Anterior cingulate cortex (tissue), 58 donors: ENCODE data around the gene MORN1.

Experiments used
- DNase-seq, 58 donors: peaks; one replicate each; lab custom pipeline; 2025; lab: John Stamatoyannopoulos, UW

MORN1 gene

GRCh38 chr1:2376261-2376741 lies 15.1 kb downstream of the MORN1 start:
- no peak for DNase-seq

DNA sequence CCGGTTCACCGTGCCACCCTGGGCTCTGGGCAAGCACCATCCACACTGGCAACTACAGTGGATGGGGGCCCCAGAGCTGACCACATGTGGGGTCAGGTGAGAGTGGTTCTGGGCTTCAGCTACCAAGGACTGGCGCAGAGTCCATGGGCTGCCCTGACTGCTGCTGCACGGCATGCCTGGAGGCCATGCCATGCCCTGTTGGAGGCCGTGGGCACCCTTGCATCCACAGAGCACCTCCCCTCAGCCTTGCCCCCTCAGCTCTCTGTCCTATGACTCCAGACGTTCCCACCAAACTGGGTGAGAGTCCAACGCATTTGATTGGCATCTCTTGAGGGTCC lies 15.5 kb downstream of the MORN1 start:
- DNase-seq: no peak

- DNase-seq: no peak
Measured at GRCh38 chr1:2375246-2375922, 16.0 kb downstream of the MORN1 start.

- no peak for DNase-seq
Measured at GRCh38 chr1:2374252-2375155, 16.9 kb downstream of the MORN1 start.

DNA sequence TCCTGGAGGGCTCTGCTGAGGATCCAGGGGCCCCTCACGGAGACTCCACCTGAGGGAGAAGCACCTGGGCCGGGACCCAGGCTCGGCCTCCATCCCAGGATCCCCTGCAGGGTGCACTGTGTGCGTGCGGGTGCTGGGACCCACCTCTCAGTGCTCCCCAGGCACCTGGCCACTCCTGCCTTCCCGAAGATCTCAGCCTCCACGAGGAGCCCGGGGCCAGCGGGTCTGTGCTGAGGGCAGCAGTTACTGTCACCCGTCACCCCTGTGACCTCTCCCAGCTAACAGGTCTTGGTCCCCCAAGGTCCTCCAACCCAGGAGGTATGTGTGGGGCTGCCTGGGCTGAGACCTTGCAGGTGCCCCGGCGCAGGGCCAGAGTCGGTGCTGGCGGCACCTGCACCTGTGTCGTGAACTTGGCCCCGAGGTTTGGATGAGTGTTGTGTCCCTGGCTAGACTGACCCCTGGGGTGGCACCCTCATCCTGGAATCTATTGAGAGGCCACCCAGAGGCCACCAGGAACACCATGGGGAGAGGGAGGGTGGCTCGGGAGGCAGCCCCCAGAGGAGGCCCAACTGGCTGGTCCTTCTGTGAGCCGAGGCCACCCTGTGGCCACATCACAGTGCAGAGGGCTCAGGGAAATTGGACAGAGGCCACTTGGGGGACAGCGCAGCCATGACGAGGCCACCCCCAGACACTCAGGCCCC lies 17.7 kb downstream of the MORN1 start:
- no peak for DNase-seq

DNA sequence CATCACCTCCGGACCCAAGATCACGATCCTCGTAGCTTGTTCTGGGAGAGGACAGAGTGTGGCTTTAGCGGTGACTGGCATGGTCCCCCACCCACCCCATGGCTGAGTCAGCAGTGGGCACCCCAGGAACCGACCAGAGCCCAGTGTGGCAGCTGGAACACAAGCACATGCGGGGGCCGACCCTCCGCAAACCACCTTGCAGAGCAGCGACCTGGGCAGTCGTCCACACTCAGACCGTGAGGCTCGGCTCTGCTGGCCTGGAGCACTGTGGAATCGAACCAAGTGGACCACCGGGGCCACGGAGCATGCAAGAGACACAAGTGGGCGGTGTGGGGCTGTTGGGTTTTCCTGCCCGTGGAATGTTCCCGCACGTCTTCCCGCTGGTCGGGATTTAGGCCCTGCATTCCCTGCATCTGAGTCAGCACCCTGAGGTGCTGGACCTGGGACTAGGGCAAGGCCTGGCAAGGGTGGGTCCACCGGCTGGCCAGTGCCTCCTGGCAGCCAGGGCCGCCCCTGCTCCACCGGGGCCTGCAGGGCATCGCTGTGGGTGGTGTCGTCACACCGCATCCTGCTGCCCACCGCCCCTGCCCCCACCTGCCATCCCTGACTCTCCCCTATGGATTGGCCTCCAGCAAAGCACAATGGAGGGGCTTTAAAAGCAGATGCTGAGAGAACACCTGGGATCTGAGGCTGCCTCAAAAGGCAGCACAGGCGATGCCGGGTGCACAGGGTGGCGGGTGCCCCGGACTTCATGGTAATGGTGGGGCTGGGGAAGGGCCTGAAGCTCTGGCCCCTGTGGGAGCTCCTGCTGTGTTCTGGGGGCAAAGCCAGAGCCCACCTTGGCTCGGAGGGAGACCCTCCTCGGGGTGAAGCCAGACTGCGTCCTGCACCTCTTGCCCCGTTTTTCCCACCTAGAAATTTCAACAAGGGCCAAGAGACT lies 18.5 kb downstream of the MORN1 start:
- no peak for DNase-seq

DNA sequence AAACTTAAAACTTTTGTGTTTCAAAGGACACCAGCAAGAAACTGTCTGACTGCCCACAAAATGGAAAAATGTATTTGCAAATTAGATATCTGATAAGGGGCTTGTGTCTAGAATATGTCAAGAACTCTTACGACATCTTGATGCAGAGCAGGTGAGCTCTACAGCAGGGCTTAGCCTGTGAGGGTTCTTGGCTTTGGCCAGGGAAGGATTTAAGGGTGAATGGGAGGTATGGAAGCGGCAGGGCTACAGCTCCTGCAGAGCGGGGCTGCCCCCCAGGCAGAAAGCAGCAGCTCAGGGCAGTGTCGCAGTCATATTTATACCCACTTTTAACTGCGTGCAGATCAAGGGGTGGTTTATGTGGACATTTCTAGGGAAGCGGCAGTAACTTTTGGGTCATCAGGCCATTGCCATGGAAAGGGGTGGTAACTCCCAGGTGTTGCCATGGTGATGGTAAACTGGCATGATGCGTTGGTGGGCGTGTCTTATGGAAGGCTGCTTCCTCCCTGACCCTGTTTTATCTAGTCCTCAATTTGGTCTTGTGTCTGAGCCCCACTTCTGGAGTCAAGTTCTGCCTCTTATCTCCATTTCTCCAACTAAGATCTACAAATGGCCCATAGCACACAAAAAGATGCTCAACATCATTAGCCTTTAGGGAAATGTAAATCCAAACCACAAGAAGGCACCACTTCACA lies 23.2 kb downstream of the MORN1 start:
- no peak for DNase-seq

DNA sequence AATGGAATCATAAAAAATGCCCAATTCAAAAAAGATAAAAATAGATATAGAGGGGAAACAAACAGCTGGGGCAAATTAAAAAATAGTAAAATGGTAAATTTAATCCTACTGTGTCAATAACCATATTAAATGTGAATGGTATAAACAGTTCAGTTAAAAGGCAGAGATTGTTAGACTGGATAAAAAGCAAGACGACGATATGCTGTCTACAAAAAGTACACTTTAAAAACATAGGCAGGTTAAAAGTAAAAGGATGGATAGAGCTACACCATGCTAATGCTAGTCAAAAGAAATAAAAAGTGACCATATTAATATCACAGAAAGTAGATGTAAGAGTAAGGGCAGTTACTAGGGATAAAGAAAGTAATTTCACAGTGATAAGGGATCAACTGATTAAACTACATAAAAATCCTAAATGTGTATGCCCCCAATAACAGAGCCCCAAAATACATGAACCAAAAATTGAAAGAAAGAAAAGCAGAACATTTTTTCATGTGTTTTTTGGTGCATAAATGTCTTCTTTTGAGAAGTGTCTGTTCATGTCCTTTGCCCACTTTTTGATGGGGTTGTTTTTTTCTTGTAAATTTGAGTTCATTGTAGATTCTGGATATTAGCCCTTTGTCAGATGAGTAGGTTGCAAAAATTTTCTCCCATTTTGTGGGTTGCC lies 27.4 kb downstream of the MORN1 start:
- no peak for DNase-seq

DNA sequence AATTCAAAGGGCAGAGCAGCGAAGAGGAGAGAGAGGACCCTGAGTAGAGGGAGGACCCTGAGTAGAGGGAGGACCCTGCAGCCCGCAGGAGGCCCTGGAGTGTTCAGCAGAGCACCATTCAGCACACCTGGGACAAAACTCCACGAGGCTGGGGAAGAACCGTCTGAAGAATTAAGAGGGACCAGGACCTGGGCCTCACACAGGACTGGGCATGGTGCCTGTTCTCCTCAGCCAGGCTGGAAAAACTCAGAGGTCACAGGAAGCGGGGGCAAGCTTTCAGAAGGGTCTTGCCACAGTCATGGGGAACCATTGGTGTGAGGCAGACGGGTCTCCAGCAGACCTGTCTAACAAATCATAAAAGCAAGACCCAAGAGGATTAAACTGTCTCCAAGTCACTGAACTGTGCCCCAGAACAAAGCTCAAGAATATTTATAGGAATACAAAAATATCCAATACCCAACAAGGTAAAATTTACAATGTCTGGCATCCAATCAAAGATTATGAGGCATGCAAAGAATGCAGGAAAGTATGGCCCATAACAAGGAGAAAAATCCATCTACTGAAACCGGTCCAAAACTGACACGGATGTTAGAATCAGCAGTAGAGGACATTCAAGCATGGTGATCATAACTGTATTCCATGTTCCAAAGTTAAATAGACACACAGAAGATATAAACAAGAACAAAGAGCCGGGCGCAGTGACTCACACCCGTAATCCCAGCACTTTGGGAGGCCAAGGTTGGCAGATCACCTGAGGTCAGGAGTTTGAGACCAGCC lies 30.6 kb downstream of the MORN1 start:
- no peak for DNase-seq

DNA sequence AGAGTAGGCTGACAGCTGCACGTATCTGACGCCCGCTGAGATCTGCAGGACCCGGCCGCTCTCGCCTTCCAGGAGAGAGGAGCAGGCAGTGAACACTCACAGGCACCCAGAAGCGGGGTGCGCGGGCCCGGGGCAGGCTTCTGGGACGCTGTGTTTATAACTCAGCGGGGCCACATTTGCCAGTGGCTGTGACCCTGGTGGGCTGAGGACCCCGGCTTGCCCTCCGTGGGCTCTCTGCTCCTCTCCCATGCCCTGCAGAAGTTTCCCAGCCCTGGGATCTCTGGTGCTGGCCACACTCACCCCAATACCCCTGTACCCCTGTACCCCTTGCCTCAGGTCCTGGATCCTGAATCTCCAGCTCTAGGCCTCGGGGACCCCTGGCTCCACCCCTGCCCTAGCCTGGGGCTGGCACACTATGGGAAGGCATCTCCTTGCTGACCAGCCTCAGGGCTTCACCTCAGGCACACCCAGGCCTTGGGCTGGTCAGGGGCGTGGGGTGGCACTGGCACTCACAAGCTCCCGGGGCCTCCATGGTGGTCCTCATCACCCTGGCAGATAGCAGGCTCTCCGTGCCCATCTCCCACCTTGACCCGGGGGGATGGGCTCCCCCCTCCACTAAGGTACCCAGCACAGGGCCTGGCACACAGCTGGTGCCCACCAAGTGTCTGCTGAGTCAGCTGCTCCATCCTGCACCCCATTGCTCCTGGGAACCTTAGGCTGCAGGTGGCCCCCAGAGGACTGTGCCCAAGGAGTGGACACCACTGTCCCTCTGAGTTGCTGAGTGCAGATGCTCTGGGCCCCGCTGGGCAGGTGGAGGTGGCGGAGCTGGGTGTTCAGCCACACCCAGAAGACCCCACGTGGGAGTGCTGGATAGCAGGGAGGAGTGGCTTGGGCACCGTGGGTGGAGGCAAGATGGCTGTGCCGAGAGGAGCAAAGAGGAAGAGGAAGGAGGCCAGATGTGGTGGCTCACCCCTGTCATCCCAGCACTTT lies 32.4 kb downstream of the MORN1 start:
- no peak for DNase-seq

- DNase-seq: no peak
Measured at GRCh38 chr1:2358072-2358471, 33.3 kb downstream of the MORN1 start.

DNA sequence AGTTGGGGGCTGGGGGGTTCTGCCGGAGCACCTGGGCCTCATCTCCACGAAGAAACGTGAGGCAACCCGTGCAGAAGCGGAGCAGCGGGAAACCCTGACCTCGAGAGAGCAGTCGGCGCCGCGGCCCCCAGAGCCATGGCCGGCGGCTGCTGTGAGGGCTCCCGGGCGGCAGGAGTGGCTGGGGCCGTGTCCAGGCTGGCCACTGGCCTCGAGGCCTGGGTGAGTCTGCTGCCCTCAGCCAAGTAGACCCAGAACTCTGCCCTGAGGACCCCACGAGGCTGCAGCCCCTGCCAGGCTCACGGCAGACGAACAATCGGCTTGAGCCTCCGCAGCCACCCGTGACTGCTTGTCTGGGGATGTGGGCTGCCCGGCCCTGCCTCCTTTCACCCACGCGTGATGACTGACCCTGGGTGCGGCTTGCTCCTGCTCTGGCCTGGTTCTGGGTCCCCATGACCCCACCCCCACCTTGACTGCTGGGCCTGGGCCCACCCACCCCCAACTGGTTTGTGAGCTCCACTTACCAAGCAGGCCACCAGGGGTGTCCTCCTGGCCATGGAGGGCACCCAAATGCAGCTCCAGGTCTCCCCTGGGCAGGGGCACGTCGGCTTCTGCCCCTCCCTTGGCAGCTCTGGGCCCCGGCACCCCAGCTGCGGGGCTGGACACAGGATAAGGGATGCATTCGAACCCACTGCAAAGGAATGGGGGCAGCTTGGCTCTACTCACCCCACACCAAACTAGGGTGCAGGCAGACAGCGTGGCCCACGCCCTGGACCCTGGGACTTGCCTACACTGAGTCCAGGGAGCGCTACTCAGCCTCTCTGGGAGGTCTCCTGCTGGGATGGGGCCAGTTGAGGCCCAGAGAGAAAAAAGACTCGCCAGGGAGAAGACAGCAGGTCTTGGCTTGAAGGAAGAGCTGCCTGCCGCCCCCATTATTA lies 34.2 kb downstream of the MORN1 start:
- DNase-seq: no peak

DNA sequence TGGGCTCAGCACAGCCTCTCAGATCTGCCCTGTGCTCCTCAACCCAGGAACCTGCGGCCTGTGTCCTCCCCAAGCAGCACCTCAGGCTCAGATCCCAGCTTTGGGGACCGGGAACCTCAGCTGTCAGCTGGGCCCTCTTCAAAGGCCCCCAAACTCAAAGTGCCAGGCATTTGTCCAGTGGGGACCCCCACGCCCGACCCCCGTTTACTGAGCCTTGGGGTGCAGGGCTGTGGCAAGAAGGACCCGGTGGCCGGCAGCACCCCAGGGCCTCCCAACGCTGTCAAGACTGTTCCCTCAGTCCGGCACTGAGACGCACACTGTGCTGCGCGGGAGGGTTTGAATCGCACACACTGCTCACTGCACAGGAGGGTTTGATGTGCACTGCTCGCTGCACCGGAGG lies 35.0 kb downstream of the MORN1 start:
- DNase-seq: no peak

- no peak for DNase-seq
Measured at GRCh38 chr1:2355373-2356261, 35.7 kb downstream of the MORN1 start.
